DND-41 (cell line): ENCODE results near the gene WNT7B.

Source experiments
- ATAC-seq: fragments of 200-7000 bp; cut with Tn5 transposase; 3 replicates; pipeline ENCODE4 v1.9.1; 2021; ENCODE audit warnings: low read depth; ENCODE audit not compliant: insufficient read depth
- DNase-seq: peaks from one replicate; pipeline ENCODE4 v3.0.0-alpha.2; 2020
- H2AFZ ChIP-seq: 2 replicates; pipeline ENCODE4 v1.6.0; 2012; ENCODE audit warnings: low read depth, low read length
- H3K27ac ChIP-seq: 2 replicates; pipeline ENCODE4 v1.5.1; 2012; ENCODE audit warnings: low read length, inconsistent platforms
- H3K27me3 ChIP-seq: fragments of 200-600 bp; sonication (generic); 2 replicates; pipeline ENCODE4 v1.6.0; 2012; ENCODE audit warnings: low read length, mild to moderate bottlenecking, inconsistent platforms; ENCODE audit not compliant: insufficient read depth, poor library complexity
- H3K36me3 ChIP-seq: 2 replicates; pipeline ENCODE4 v1.5.1; 2012; ENCODE audit warnings: low read length, inconsistent platforms; ENCODE audit not compliant: insufficient read depth
- H3K4me1 ChIP-seq: 2 replicates; pipeline ENCODE4 v1.5.1; 2012; ENCODE audit warnings: mild to moderate bottlenecking, low read length; ENCODE audit not compliant: insufficient read depth
- H3K4me2 ChIP-seq: 2 replicates; pipeline ENCODE4 v1.6.0; 2012; ENCODE audit warnings: mild to moderate bottlenecking, moderate library complexity, low read length, inconsistent platforms; ENCODE audit not compliant: insufficient read depth
- H3K4me3 ChIP-seq, 2 experiments: fragments of 200-600 bp in 1 of 2; shearing (Covaris generic) in 1 of 2; 2 replicates each; pipeline ENCODE4 v1.5.1; 2012 to 2016; ENCODE audit warnings: inconsistent platforms in 2 of 2, low read length in 2 of 2, mild to moderate bottlenecking in 2 of 2, low read depth in 1 of 2, moderate library complexity in 1 of 2
- H3K79me2 ChIP-seq: 2 replicates; pipeline ENCODE4 v1.6.0; 2012; ENCODE audit warnings: low read length, inconsistent platforms; ENCODE audit not compliant: insufficient read depth
- H3K9ac ChIP-seq: 2 replicates; pipeline ENCODE4 v1.6.0; 2012; ENCODE audit warnings: low read depth, mild to moderate bottlenecking, inconsistent platforms, low read length, moderate library complexity
- H3K9me3 ChIP-seq: 2 replicates; pipeline ENCODE4 v1.5.1; 2012; ENCODE audit warnings: low read length, moderate library complexity, mild to moderate bottlenecking, inconsistent platforms; ENCODE audit not compliant: insufficient read depth, severe bottlenecking
- H4K20me1 ChIP-seq: 2 replicates; pipeline ENCODE4 v1.6.0; 2012; ENCODE audit warnings: low read length; ENCODE audit not compliant: insufficient read depth
- CTCF ChIP-seq: IDR thresholded peaks from 2 replicates; pipeline ENCODE4 v1.5.1; 2012; ENCODE audit warnings: borderline replicate concordance, low read length, moderate library complexity, mild to moderate bottlenecking; ENCODE audit not compliant: poor library complexity, severe bottlenecking; ENCODE audit errors: extremely low read depth
- EZH2 ChIP-seq: IDR thresholded peaks from 3 replicates; pipeline ENCODE4 v1.6.1; 2012; ENCODE audit warnings: borderline replicate concordance, low read depth, mild to moderate bottlenecking, moderate library complexity, low read length, inconsistent platforms; ENCODE audit not compliant: severe bottlenecking

The WNT7B gene

GRCh38 chr22:45952151-45952550 is 24.8 kb downstream of the WNT7B start:
- no peak overlapping the region for H3K9ac ChIP-seq
- H3K27ac ChIP-seq, result no peak overlapping the region
- peaks cover 23% of the 10 kb centered on the region for H3K4me1 ChIP-seq
- H3K9me3 ChIP-seq, result no peaks in the 10 kb centered on the region
- H2AFZ ChIP-seq, result no peak overlapping the region
- no peaks in the 10 kb centered on the region for H3K79me2 ChIP-seq
- no peak for DNase-seq
- H3K4me2 ChIP-seq, result no peak overlapping the region
- no peak overlapping the region for H3K4me3 ChIP-seq
- H4K20me1 ChIP-seq, result peaks cover 34% of the 10 kb centered on the region
- peaks cover 25% of the 10 kb centered on the region for H3K27me3 ChIP-seq
- ATAC-seq, result no peak
- H3K36me3 ChIP-seq, result no peaks in the 10 kb centered on the region
- TF ChIP-seq EZH2, result no peak
- no peak for TF ChIP-seq CTCF

GRCh38 chr22:45949891-45950290 is 27.1 kb downstream of the WNT7B start:
- no peak overlapping the region for H2AFZ ChIP-seq
- no peaks in the 10 kb centered on the region for H3K36me3 ChIP-seq
- peaks cover 23% of the 10 kb centered on the region for H3K4me1 ChIP-seq
- H3K9me3 ChIP-seq, result no peaks in the 10 kb centered on the region
- ATAC-seq, result no peak
- peaks cover 16% of the 10 kb centered on the region for H3K27me3 ChIP-seq
- H3K4me2 ChIP-seq, result no peak overlapping the region
- no peaks in the 10 kb centered on the region for H3K79me2 ChIP-seq
- DNase-seq, result no peak
- TF ChIP-seq EZH2 (no peak), CTCF (no peak)
- no peak overlapping the region for H3K9ac ChIP-seq
- H3K4me3 ChIP-seq, result no peak overlapping the region
- peaks cover 33% of the 10 kb centered on the region for H4K20me1 ChIP-seq
- H3K27ac ChIP-seq, result no peak overlapping the region

- no peak overlapping the region for H3K9ac ChIP-seq
- no peaks in the 10 kb centered on the region for H3K9me3 ChIP-seq
- H2AFZ ChIP-seq, result no peak overlapping the region
- peaks cover 12% of the 10 kb centered on the region for H3K27me3 ChIP-seq
- H3K36me3 ChIP-seq, result no peaks in the 10 kb centered on the region
- H3K4me1 ChIP-seq, result peaks cover 23% of the 10 kb centered on the region
- no peak overlapping the region for H3K27ac ChIP-seq
- no peak overlapping the region for H3K4me2 ChIP-seq
- DNase-seq, result no peak
- H3K79me2 ChIP-seq, result no peaks in the 10 kb centered on the region
- H4K20me1 ChIP-seq, result peaks cover 36% of the 10 kb centered on the region
- H3K4me3 ChIP-seq, result no peak overlapping the region
- ATAC-seq, result no peak
- TF ChIP-seq CTCF (no peak), EZH2 (no peak)
These were observed 27.6 kb downstream of the WNT7B start for GRCh38 chr22:45949258-45949870.
